SIG-M5 treated with dmso at 0.1 percent for 504 hours (cell line): ENCODE measurements around the gene PRR15.

Experiments
- DNase-seq: peaks from one replicate; lab custom pipeline; 2025; ENCODE audit not compliant: unreplicated experiment; lab: John Stamatoyannopoulos, UW

Gene PRR15

GRCh38 chr7:29563590-29564495 lies at the start of gene PRR15:
PRR15 (plus strand) TSS chr7:29563835; CDS start chr7:29566330, 2,495 bp downstream.
- DNase-seq: peak; percentile 29

GRCh38 chr7:29516491-29516890 lies 47.1 kb upstream of the PRR15 start:
- DNase-seq: no peak

DNA sequence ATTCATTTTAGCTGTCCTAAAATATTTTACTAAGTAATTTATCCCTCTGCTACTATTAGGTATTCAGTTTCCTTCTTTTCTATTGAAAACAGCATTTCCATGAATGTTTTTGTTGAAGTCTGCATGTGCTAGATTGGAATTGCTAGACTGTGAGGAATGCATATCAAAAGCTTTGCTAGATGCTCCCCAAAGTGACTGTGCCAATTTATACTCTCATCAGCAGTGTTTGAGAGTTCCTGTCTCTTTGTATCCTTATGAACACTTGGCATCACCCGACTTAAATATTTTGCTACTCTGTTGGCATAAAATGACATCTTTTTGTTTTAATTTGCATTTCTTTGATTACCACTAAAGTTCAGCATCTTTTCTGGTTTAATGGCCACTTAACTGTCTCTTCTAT lies 45.0 kb upstream of the PRR15 start:
- no peak for DNase-seq

DNA sequence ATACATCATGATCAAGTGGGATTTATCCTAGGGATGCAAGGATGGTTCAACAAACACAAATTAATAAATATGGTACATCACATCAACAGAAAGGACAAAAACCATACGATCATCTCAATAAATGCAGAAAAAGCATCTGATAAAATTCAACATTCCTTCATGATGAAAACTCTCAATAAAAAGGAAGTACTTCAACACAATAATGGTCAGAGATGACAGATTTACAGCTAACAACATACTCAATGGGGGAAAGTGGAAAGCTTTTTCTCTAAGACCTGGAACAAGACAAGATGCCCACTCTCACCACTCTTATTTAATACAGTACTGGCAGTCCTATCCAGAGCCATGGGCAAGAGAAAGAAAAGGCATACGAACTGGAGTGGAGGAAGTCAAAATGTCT lies 39.9 kb upstream of the PRR15 start:
- DNase-seq: no peak

DNA sequence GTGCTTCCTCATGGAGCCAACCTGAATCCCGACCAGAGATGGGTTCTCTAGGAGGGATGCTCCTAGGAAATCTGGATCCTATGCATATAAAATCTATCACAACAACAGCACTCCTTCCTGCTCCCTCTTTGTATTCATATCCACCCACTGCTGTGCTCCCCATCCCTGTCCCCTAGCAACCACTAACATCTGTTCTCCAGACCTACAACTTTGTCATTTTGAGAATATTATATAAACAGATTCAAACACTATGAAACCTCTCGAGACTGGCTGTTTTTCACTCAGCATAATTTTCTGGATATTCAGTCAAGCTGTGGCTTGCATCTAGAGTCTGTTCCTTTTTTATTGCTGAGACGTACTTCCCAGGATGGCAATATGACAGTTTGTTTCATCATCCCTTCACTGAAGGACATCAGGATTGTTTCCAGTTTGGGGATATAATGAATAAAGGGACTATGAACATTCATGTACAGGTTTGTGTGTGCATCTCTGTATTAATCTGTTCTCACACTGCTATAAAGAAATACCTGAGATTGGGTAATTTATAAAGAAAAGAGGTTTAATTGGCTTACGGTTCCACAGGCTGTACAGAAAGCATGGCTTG lies 36.0 kb upstream of the PRR15 start:
- DNase-seq: no peak

DNA sequence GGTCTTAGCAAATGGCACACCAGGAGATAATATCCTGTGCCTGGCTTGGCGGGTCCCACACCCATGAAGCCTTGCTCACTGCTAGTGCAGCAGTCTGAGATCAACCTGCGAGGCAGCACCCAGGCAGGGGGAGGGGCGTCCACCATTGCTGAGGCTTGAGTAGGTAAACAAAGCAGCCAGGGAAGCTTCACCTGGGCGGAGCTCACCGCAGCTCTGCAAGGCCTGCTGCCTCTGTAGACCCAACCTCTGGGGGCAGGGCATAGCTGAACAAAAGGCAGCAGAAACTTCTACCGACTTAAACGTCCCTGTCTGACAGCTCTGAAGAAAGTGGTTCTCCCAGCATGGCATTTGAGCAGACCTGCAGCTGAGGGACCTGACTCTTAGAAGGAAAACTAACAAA lies 35.1 kb upstream of the PRR15 start:
- peak; percentile 2 for DNase-seq

DNA sequence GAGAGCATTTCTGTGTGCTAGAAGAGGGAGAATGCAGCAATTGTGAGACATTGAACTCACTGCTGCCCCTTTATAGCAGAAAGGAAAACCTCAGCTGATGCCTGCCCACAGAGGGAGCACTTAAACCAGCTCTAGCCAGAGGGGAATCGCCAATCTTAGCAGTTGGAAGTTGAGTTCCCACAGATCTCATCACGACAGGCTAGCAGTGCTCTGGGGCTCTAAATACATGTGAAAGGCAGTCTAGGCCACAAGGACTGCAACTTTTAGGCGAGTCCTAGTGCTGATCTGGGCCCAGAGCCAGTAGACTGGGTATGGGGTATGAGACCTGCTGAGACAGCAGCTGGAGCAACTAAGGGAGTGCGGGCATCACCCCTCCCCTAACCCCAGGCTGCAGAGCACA lies 25.2 kb upstream of the PRR15 start:
- no peak for DNase-seq

DNA sequence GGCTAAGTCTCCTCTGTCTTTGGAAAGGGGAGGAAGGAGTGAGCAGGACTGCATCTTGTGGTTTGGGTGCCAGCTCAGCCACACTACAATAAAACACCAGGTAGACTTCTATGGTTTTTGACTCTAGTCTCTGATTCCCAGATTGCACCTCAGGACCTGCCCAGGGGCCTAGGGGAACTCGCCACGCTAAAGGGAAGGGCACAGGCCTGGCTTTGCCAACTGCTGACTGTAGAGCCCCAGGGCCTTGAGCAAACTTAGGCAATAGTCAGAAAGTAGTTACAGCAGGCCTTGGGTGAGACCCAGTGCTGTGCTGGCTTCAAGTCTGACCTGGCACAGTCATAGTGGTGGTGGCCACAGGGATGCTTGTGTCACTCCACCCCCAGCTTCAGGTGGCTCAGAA lies 24.2 kb upstream of the PRR15 start:
- no peak for DNase-seq

GRCh38 chr7:29547421-29547820 lies 16.2 kb upstream of the PRR15 start:
- DNase-seq: no peak

- DNase-seq: no peak
These were observed 14.8 kb upstream of the PRR15 start for GRCh38 chr7:29548823-29549222.

- no peak for DNase-seq
These were observed 11.2 kb upstream of the PRR15 start for GRCh38 chr7:29552392-29552791.

DNA sequence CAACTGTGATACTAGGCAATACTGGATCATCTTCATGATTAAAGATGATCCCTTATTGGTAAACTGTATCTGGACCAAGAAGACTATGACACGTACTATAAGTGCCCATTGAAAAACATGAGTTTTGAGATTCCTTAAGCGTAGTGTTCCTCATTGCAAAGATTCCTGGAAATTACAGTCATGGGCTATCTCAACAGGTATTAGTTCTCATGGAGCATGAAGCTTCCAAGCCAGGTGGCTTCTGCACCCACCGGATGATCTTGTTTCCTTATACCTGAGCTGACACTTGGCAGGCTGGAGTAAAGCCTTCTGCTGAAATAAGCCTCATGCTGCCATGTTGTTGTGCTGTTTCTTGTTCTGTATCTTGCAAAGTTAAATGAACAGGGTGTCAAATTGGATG lies 8.6 kb upstream of the PRR15 start:
- DNase-seq: no peak

DNA sequence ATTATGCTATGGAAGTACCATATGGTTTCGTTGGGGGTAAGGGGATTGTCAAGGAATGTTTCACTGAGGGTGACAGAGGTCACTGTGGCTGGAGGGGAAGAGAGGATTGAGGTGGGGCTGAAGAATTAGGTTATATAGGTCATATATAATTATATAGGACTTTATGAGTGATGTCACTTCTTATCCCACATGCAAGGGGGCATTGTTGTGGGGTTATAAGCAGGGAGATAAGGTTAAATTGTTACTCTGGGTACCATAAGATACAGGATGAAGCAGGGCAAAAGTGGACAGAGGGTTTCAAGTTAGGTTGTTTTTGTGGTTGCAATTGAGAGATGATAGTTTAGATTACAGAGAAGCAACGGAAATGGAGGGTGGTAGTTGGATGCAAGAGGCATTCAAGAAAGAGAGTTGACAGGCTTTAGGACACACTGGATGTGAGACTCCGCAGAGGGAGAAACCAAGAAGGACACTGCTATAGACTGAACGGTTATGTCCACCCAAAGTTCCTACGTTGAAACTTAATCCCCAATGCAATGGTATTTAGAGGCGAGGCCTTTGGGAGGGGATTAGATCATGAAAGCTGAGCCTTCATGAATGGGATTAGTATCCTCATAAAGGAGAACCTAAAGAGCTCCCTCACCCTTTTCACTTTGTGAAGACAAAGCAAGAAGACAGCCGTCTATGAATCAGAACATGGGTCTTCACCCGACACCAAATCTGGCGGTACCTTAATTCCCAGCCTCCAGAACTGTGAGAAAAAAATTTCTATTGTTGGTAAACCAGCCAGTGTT lies 7.0 kb upstream of the PRR15 start:
- no peak for DNase-seq

GRCh38 chr7:29557954-29558353 lies 5.7 kb upstream of the PRR15 start:
- DNase-seq: no peak

DNA sequence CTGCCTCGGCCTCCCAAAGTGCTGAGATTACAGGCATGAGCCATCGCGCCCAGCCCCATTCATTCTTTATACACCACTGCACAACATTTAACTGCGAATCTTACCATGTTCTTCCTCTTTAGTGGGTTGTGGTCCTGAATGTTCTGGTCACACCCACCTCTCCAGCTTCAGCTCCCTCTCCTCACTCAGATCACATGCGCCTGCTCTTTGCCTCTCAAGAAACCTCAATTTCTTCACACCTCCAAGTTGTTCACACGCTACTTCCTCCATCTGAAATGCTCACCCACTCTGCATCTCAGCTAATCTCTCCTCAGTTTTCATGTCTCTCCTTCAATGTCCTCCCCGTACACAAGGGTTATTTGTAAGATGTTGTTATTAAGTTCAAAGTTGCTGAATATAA lies 2.4 kb upstream of the PRR15 start:
- no peak for DNase-seq

DNA sequence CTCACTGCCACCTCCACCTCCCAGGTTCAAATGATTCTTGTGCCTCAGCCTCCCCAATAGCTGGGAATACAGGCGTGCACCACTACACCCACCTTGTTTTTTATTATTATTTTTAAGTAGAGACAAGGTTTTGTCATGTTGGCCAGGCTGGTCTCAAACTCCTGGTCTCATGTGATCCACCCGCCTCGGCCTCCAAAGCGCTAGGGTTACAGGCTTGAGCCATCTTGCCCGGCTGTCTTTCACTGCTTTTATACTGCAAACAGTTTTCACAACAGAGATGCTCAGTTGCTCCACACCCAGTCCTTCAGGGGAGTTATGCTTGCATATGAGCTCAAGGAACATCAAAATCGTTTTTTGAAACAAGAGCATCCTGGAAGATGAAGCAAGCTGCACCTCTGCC lies 1.3 kb upstream of the PRR15 start:
- DNase-seq: no peak

- peak; percentile 36 for DNase-seq
These were observed 1.0 kb downstream of the PRR15 start for GRCh38 chr7:29564496-29565223.

DNA sequence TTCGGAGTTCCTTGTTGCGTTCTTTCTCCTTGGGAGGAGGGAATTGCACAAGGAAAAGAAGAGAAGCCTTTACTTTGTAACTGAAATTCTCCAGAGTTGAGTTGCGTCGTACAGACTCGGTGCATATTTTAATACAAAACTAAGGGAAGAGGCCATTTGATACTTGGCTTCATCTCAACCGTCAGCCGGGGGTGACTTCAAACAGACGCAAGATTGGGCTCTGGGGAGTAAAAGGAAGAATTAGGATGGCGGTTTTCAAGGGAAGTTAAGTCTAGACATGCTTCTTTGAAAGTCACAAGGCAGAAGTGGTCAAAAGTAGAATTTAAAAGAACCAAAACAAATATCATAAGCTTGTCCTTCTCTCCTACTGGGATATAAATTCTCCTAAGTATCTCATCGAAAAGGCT lies 1.6 kb downstream of the PRR15 start:
- no peak for DNase-seq

DNA sequence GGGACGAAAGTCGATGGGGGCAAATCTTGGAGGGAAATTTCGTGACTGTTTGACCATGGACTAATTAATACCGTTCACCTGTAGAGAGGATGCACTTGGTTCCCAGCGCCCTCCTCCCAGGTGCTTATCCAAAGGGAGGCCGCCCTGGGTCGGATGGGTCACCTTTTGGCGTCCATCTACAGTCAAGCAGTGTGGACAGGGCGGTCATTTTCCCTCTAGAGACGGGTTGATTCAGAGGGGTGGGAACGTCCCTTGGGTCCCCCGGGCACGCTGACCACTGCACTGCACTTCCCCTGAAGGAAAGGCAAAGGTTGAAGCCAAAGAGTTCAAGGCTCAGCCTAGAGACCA lies 2.0 kb downstream of the PRR15 start:
- DNase-seq: no peak

DNA sequence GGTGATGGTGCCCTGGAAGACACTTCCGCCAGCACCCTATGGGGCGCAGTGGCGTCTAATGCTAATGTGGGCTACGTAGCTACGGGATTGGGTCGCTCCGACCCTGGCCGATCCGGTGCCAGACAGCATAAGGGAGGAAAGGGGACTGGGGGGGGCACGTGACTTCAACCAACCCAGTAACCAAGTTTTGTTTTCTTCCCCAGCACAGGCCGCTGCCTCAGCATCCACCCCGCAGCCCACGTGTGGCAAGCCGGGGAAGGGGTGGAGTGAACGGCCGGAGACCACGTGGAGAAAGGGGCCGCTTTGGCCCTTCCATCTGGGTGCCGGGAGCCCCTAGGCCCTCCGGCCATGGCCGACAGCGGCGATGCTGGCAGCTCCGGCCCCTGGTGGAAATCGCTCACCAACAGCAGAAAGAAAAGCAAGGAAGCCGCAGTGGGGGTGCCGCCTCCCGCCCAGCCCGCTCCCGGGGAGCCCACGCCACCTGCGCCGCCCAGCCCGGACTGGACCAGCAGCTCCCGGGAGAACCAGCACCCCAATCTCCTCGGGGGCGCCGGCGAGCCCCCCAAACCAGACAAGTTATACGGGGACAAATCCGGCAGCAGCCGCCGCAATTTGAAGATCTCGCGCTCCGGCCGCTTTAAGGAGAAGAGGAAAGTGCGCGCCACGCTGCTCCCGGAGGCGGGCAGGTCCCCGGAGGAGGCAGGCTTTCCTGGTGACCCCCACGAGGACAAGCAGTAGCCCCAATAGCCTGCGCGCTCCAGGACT lies 2.5 kb downstream of the PRR15 start:
- DNase-seq: no peak

DNA sequence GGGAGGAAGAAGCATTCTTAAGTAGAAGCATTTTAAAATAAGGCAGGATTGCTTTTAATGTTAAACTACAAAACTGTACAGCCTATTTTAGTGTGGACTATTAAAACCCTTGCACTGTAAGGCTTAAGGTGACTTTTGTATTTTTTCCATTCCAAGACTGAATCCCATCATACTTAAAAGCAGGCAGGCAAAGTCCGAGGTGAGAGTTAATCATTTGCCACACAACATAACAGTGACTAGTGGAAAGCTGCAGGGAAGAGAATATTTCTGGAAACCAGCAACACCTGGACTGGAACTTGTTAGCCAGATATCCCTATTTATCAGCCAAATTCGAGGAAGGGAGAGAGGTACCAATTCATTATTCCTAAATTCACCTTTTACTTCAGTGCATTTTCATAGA lies 3.5 kb downstream of the PRR15 start:
- DNase-seq: no peak
